GOT3 (cell line): ENCODE measurements around the gene GTPBP3.
A peak's percentile ranks its signal among the peaks of the same experiment; 100 is the strongest.

ENCODE experiments used
- DNase-seq: peaks from one replicate; lab custom pipeline; 2025; ENCODE audit warnings: mixed read lengths; lab: John Stamatoyannopoulos, UW

Gene GTPBP3

GRCh38 chr19:17309198-17309964, 28.0 kb upstream of the GTPBP3 start, which contains the start of gene DDA1:
TSS of gene DDA1 (plus strand) at chr19:17309563. CDS start at chr19:17309655, 92 bp downstream.
- peak; percentile 95 for DNase-seq

DNA sequence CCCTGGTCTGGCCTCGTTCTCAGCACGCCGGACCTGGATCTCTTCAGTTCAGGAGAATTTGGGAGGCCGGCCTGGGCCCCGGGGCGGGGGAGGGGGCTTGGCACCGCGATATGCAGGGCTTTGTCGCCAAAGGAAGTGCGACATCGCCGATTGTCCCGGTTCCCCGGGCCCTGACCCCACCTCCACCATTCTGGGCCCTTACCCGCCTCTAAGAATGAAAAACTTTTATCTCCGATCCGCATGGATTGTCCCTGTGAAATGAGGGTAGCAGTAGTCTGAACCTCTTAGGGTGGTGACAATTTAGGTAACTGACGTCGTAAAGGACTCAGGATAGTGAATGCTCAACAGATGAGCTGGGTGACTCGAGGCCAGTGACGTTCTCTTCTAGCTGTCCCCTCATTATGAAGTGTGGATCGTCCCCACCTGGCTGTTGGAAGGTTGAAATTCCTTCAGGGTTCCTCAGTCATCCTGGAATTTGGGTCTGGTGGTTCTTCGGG, 27.3 kb upstream of the GTPBP3 start:
- no peak for DNase-seq

GRCh38 chr19:17311455-17312188, 25.7 kb upstream of the GTPBP3 start:
- DNase-seq = no peak

DNA sequence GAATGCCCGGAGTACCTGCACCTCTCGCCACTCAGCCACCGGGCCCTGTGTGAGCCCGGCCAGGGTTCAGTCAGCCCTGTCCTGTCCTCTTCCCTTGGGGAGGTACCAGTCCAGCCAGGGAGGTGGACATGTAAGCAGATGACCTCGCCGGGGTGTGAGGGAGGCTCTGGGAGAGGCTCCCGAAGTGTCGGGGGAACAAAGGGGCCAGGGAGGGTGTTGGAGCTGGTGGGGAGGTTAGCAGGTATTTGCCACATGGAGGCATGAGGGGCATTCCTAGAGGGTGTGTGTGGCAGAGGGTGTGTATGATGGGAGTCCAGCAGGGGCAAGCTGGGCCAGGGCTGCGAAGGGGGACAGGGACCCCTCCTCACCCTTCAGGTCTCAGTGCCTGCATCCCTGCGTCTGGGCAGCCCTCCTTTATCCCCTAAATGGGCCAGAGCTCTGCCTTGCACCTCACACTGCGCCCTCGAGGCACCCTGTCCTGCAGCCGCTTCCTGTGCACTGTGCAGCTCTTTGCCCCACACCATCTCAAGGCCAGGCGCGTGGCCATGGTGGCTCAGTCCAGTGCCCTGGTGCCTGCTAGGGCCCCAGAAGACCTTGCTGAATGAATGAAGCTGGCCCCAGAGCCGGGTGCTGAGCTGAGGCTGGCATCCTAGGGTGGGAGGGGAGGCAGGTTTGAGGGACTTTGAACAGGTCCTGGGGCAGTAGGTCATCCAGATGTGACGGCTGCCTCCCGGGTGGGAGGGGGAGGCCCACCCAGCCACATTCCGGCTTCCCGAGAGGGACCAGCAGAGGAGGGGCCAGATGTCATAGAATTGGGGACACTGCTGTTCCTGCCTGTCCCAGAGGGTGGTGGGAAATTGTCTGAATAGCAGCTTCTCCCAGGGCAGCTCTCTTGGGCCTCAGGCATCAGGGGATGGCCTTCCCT, 24.9 kb upstream of the GTPBP3 start:
- DNase-seq = no peak

GRCh38 chr19:17314007-17314593, 23.3 kb upstream of the GTPBP3 start:
- no peak for DNase-seq

GRCh38 chr19:17318966-17319365, 18.4 kb upstream of the GTPBP3 start:
- no peak for DNase-seq

DNA sequence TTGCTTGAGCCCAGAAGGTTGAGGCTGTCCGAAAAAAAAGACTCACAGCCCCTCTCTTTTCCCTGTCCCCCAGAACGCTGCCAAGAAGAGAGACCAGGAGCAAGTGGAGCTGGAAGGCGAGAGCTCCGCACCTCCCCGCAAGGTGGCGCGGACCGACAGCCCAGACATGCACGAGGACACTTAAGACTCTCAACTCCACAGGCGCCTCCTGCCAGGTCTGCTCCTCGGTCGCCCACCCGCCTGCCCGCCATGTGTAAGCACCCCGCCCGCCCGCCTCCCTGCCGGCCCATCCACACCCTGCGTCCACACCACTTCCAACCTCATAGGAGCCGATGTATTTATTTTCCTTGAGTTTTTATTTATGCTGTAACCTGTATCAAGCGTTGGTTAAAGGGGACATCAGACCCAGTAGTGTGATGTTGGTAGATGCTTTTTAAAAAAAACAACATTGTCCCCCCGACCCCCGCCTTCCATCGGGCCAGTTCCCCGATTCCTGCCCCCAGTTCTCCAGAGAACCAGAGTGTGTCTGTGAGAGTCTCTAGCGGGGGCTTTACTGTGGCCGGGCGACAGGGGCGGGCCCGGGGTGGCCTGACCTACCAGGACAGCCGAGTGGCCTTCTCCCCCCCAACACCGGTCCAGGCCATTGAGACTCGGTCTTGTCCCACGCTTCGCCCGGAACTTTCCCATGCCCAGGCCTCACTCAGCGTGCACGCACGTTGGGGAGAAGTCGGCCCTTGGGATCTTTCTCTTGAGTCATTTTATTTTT, 17.7 kb upstream of the GTPBP3 start:
- no peak for DNase-seq

DNA sequence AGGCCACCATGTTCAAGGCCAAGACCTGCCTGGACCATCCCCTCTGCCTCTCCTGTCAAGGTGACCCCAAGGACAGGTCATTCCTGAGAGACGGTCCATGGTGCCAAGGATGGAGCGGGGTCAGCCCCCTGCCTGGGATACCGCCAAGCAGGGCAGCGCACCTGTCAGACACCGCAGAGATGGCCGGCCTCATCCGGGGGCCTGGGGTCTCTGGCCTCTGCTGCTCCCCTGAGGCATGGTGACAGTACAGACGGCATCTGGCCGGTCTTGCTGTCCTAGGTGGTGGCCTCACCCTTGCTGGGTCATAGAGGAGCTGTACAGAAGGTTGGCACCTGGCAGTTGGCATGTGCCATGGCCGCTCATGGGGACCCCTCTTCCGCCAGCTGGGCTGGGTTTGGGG, 16.9 kb upstream of the GTPBP3 start:
- no peak for DNase-seq

DNA sequence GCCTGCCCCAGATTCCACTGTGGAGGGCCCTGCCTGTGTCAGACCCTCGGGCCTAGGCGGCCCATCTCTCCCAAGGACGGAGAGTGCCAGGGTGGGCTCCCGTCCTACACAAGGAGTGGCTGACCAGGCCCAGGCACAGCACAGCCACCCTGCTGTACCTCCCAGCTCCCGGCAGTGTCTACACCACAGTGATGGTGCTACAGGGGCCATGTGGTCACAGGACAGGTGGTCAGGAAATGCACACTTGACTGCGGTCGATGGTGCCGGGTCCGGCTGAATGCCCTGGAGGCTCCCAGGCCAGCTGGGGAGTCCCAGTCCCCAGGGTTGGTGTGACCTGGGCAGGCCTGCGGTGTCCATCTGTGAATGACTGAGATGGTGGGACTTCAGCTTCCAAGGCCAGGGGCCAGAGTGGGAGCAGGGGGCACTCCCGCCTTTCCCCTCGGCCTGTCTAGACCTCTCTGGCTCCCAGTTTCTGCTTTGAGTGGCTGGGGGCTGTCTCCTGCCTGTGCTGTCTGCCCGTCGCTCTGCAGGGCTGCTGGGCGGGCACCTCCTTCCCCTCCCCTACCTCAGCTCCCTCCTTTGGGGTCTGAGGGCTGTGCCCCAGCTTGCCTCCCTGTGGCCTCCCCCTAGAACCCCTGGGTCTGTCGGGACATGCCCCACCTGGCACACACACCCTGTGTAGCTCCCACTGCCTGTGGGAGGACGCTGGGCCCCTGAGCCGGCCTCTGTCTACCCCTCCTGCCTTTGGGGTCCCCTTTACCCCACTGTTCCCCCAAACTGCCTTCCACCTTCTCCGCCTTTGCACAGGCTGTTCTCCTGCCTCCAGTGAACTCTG, 15.5 kb upstream of the GTPBP3 start:
- DNase-seq = no peak

DNA sequence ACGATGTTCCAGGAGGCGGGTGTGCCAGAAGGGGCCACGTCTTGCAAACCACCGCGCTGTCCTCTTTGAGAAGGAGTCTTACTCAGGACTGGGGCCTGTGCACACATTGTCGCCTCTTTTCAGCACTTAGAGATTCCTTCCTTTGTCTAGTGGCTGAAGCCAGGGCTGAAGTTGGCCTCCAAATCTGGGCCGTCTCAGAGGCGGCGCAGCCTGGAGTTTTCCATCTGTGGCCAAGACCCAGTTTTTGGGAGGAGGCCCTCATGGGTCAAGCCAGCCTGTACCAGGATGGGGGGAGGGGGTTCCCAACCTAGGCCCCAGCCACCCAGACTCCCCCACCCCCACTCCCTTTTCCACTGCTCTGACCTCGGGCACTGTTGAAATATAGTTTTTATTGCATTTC, 14.5 kb upstream of the GTPBP3 start:
- DNase-seq = no peak

DNA sequence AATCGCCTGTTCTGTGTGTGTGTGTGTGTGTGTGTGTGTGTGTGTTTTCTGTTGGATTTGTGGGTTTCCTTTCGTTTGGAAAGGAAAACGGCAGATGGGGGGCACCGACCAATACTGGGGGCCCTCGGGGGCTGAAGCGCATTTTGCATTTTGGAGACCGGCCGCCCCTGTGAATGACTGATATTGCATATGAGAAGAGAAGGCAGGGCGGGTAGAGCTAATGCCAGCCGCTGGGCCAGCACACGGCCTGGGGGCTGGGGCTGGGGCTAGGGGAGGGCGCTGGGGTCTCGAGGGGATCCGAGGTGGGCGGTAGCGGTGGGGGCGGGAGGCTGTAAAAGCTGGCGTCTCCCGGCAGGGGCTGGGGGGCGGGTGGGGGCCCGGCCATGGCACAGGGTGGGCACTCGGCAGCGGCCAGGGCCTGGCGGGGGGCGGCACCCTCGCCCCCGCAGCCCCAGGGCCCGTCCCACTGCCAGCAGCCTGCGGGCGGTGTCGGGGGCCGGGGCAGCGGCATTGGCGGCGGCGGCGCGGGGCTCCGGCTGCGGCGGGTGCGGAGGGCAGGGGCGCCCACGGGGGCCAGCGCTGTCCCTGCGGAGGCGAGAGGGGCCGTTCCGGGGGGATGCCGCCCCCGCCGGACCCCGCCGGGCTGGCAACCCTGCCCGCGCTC, 13.9 kb upstream of the GTPBP3 start:
- no peak for DNase-seq

GRCh38 chr19:17323964-17324332, 13.4 kb upstream of the GTPBP3 start:
- DNase-seq = no peak

GRCh38 chr19:17324357-17325114, 12.8 kb upstream of the GTPBP3 start:
- no peak for DNase-seq

GRCh38 chr19:17325133-17325532, 12.2 kb upstream of the GTPBP3 start:
- DNase-seq = no peak

DNA sequence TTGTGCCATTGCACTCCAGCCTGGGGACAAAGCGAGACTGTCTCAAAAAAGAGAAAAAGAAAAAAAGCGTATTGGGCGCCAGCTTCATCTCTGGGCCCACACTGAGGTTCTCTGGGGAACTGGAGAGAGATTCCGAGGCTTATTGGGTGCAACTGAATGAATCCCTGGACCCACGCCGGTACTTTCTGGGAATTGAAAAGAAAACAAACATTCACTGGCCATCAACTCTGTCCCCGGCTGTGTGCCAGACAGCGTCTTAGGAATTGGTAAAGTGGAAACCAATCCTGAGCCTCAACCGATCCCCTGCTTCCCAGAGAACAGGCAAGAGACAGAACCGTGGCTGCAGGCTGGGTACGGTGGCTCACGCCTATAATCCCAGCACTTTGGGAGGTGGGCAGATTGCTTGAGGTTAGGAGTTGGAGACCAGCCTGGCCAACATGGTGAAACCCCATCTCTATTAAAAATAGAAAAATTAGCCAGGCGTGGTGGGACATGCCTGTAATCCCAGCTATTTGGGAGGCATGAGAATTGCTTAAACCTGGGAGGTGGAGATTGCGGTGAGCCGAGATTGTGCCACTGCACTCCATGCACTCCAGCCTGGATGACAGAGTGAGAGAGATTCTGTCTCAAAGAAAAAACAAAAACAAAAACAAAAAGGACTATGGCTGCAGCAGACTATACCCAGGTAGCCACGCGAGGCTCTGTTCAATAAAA, 11.3 kb upstream of the GTPBP3 start:
- no peak for DNase-seq

DNA sequence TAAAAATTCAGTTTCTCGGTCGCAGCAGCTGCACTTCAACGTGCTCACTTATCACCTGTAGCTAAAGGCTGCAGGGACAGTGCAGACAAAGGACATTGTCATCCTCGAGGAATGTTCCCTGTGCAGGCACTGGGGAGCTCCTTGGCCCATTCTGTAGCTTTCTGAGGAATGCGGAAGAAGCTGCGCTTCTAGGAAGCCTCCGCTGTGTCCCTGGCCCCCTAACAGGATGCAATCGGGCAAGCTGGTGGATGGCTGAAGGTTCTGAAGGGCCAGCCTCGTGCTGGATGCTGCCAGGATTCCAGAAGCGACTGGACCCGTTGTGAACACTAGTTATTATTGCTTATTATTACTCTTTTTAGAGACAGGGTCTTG, 10.8 kb upstream of the GTPBP3 start:
- no peak for DNase-seq

GRCh38 chr19:17327068-17327653, 10.2 kb upstream of the GTPBP3 start:
- DNase-seq = no peak
